Nephron progenitor cell (in vitro differentiated cells): ENCODE results near the gene NLGN3.
A peak's percentile ranks its signal among the peaks of the same experiment; 100 is the strongest.
"Not testable (repeated sequence)": the region's sequence is repeated elsewhere in the genome, so short reads cannot be mapped to it uniquely, and the experiment has no call there.

ENCODE experiments used
- DNase-seq: peaks from one replicate; pipeline ENCODE4 v3.0.0; 2021
- H3K27ac Mint-ChIP-seq: 2 replicates; pipeline ENCODE4 v1.8.0; 2021; ENCODE audit warnings: mild to moderate bottlenecking, moderate library complexity, mixed read lengths
- H3K27me3 Mint-ChIP-seq: 2 replicates; pipeline ENCODE4 v1.8.0; 2021; ENCODE audit warnings: mild to moderate bottlenecking, low read depth, mixed read lengths; ENCODE audit not compliant: poor library complexity
- H3K36me3 Mint-ChIP-seq: 2 replicates; pipeline ENCODE4 v1.8.0; 2021; ENCODE audit warnings: low read depth, mixed read lengths
- H3K4me1 Mint-ChIP-seq: 2 replicates; pipeline ENCODE4 v1.8.0; 2021; ENCODE audit warnings: mixed read lengths
- H3K4me3 Mint-ChIP-seq: 2 replicates; pipeline ENCODE4 v1.8.0; 2021; ENCODE audit warnings: mild to moderate bottlenecking, moderate library complexity, mixed read lengths
- H3K9me3 Mint-ChIP-seq: 2 replicates; pipeline ENCODE4 v1.8.0; 2021; ENCODE audit warnings: mild to moderate bottlenecking, moderate library complexity, mixed read lengths
- CTCF ChIP-seq: fragments of 200-600 bp; sonication (generic); IDR thresholded peaks from 2 replicates; pipeline ENCODE4 v1.5.0; 2021; ENCODE audit warnings: antibody characterized with exemption

Gene NLGN3

GRCh38 chrX:71175531-71175930 lies 30.9 kb downstream of the NLGN3 start:
- DNase-seq: no peak
- TF ChIP-seq CTCF: no peak

GRCh38 chrX:71177327-71177726 lies 32.7 kb downstream of the NLGN3 start:
- H3K4me3 Mint-ChIP-seq: no peak overlapping the region
- H3K27me3 Mint-ChIP-seq: no peaks in the 10 kb centered on the region
- H3K4me1 Mint-ChIP-seq: peaks cover 44% of the 10 kb centered on the region
- no peak for DNase-seq
- H3K27ac Mint-ChIP-seq: no peak overlapping the region
- no peak for TF ChIP-seq CTCF
- H3K9me3 Mint-ChIP-seq: peaks cover 56% of the 10 kb centered on the region
- H3K36me3 Mint-ChIP-seq: no peaks in the 10 kb centered on the region

More at GRCh38 chrX:71175531-71175930, 30.9 kb downstream of the NLGN3 start:
- H3K27ac Mint-ChIP-seq: no peak overlapping the region
- no peak overlapping the region for H3K4me3 Mint-ChIP-seq
- H3K36me3 Mint-ChIP-seq: no peaks in the 10 kb centered on the region
- H3K9me3 Mint-ChIP-seq: peaks cover 55% of the 10 kb centered on the region
- no peaks in the 10 kb centered on the region for H3K27me3 Mint-ChIP-seq
- H3K4me1 Mint-ChIP-seq: peaks cover 46% of the 10 kb centered on the region

GRCh38 chrX:71178908-71179307 lies 34.3 kb downstream of the NLGN3 start:
- Mint-ChIP-seq H3K27me3 (no peaks in the 10 kb centered on the region), H3K4me1 (peaks cover 54% of the 10 kb centered on the region), H3K4me3 (no peak overlapping the region), H3K27ac (no peak overlapping the region), H3K9me3 (peaks cover 54% of the 10 kb centered on the region), H3K36me3 (no peaks in the 10 kb centered on the region)
- TF ChIP-seq CTCF: peak; percentile 53
- peak; percentile 49 for DNase-seq

GRCh38 chrX:71180579-71181265 lies 36.1 kb downstream of the NLGN3 start:
- not testable (repeated sequence) for H3K36me3 Mint-ChIP-seq, H3K27me3 Mint-ChIP-seq, H3K27ac Mint-ChIP-seq, DNase-seq
- Mint-ChIP-seq H3K9me3 (peaks cover 58% of the 10 kb centered on the region), H3K4me3 (peak overlapping the region; percentile 25), H3K4me1 (peaks cover 56% of the 10 kb centered on the region)

- TF ChIP-seq CTCF: no peak
- H3K9me3 Mint-ChIP-seq: peaks cover 63% of the 10 kb centered on the region
- no peaks in the 10 kb centered on the region for H3K36me3 Mint-ChIP-seq
- H3K27ac Mint-ChIP-seq: peak overlapping the region; percentile 100
- H3K4me1 Mint-ChIP-seq: peaks cover 56% of the 10 kb centered on the region
- no peak for DNase-seq
- H3K4me3 Mint-ChIP-seq: peak overlapping the region; percentile 84
- H3K27me3 Mint-ChIP-seq: peaks cover 2% of the 10 kb centered on the region
Measured at GRCh38 chrX:71181558-71181909, 36.9 kb downstream of the NLGN3 start.

- Mint-ChIP-seq H3K27me3 (peaks cover 4% of the 10 kb centered on the region), H3K4me1 (peaks cover 55% of the 10 kb centered on the region), H3K36me3 (no peaks in the 10 kb centered on the region), H3K9me3 (peaks cover 63% of the 10 kb centered on the region), H3K4me3 (peak overlapping the region; percentile 84), H3K27ac (peak overlapping the region; percentile 100)
- peak; percentile 71 for DNase-seq
- no peak for TF ChIP-seq CTCF
Measured at GRCh38 chrX:71181910-71182799, 37.5 kb downstream of the NLGN3 start.
